H1 (cell line): ENCODE results near the gene FSIP1. TPM values are rescaled to one million over a fixed set of nuclear protein-coding genes. Genes with fewer than 3 reads are reported as not detected.

Experiments used
- CHD2 ChIP-seq: IDR thresholded peaks from 2 replicates; pipeline ENCODE4 v1.6.1; 2012; ENCODE audit warnings: low read length, improper control_type of control experiment
- KDM1A ChIP-seq: fragments of 200-600, 300-600 bp; sonication (generic); IDR thresholded peaks from 2 replicates; pipeline ENCODE4 v1.7.1; 2016; ENCODE audit warnings: mild to moderate bottlenecking, low read length, borderline replicate concordance
- TEAD4 ChIP-seq: IDR thresholded peaks from 2 replicates; pipeline ENCODE4 v1.6.1; 2012; ENCODE audit warnings: low read depth, low read length, inconsistent platforms, mixed read lengths
- USF2 ChIP-seq: IDR thresholded peaks from 2 replicates; pipeline ENCODE4 v1.6.1; 2011; ENCODE audit warnings: low read length, improper control_type of control experiment
- polyA plus RNA-seq, 7 experiments: library from polyadenylated mRNA; depleted of rRNA in 3 of 7; stranded (reverse) in 5 of 7; unstranded in 2 of 7; fragments of >200 nt in 5 of 7; fragments of 200-250 nt in 2 of 7; gene quantifications; 1 replicate in 5 of 7; 2 replicates in 1 of 7; 4 replicates in 1 of 7; pipeline versions ENCODE4 v1.2.1 to v1.2.3, GENCODE V29; 2011 to 2013; ENCODE audit warnings: missing spikeins in 2 of 7, mixed read lengths in 2 of 7
- total RNA-seq: library from RNA; stranded (reverse); fragmentation: NEBNext Ultra II Directional; extraction: Animal tissue kit (Norgen Biotek cat#: 25700); gene quantifications from 2 replicates; pipeline ENCODE4 v1.2.1, GENCODE V29; 2021

FSIP1 gene
- total and polyA plus RNA-seq, 2 of the 8 experiments (the other 6 are each of a cell fraction or from before 2014, with no cell fraction given): 0.18 to 1.3 TPM

- TF ChIP-seq TEAD4 (no peak), KDM1A (no peak), CHD2 (no peak), USF2 (no peak)
Measured at GRCh38 chr15:39618063-39618823, 164.4 kb downstream of the FSIP1 start (continued).
